HG03432 (cell line): ENCODE data around the gene PTPRU.

Experiments used
- ATAC-seq: cut with Tn5 transposase; IDR thresholded peaks from one replicate; pipeline ENCODE4 v1.9.1; 2021; ENCODE audit warnings: mild to moderate bottlenecking, moderate library complexity; ENCODE audit not compliant: unreplicated experiment

The PTPRU gene

DNA sequence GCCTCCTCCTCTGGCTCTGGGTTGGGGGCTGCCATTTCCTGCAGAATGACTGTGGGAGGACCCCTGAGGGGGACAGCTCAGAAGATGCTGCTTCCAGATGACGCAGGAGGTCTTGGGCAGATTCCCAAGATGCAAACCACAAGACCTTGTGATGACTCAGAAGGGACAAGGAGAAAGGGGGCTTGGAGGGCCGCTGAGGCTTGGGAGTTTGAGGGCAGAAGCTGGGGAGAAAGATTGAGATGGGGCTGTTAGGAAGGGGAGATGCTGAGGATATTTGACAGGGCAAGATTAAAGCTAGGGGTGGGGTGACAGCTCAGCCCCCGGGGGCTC lies 7.5 kb downstream of the PTPRU start:
- ATAC-seq = no peak

GRCh38 chr1:29245261-29245660 lies 8.9 kb downstream of the PTPRU start:
- no peak for ATAC-seq

DNA sequence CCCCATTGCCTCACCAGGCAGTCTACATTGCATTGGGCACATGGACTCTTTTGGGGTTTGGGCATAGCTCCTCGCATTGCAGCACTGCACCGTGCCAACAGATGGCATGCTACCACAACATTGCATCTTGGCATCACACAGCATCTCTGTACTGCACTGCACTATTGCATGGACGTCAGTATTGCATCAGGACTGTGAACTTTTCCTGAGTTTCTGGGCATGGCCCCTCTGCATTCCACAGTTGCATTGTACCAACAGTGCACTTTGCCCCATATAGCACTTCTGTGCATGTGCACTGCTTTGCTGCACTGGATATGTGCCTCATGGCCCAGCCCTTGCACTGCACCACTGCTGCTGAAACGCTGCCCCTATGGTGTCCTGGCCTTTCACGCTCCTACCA lies 9.6 kb downstream of the PTPRU start:
- no peak for ATAC-seq

DNA sequence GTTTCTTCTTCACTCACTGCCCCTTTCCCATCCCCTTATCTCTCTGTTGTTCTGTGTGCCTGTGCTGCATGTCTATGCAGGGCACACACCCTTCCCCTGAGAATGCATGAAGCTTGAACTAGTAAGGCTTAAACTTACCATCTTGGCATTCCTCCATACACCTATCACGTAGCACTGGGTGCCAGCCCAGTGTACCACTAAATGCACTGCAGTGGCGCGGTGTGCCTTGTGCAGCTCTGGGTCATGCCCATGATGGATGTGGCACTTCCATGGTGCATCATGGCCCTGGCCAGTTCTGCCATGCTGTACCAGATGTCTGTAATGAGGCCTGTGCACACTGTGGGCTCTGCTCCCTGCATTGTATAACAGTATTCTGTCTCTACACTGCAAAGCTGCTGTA lies 10.7 kb downstream of the PTPRU start:
- ATAC-seq = no peak

DNA sequence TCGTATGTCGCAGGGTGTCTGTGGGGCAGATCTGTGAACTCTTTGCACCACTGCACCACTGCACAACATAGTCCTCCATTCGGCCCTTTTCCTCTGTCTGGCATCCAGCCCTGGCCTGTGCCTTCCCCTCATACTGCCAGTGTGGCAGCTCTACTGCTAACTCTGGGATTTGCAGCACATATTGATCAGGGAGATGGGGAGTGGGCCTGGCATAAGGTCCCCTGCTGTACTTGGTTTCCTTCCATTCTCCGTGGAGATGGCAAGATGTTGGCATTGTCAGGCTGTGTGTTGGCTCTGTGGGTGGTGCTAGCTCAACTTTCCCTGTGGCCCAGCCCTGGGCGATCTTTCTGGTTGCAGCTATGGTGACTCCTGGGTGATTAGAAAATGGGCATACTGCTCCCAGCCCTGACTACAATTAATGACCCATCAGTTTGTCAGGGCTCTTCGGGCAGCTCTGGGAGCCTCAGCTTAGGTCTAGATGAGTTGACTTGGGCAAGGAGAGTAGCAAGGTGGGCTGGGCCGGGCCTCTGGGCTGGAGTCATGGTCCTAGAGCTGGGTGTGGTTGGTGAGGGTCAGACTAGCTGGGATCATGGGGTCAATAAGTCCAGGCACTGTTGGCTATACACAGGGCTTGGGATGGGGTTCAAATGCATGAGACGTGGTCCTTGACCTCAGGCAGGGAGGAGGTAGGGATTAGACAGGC lies 11.4 kb downstream of the PTPRU start:
- no peak for ATAC-seq

GRCh38 chr1:29248409-29248808 lies 12.1 kb downstream of the PTPRU start:
- no peak for ATAC-seq

DNA sequence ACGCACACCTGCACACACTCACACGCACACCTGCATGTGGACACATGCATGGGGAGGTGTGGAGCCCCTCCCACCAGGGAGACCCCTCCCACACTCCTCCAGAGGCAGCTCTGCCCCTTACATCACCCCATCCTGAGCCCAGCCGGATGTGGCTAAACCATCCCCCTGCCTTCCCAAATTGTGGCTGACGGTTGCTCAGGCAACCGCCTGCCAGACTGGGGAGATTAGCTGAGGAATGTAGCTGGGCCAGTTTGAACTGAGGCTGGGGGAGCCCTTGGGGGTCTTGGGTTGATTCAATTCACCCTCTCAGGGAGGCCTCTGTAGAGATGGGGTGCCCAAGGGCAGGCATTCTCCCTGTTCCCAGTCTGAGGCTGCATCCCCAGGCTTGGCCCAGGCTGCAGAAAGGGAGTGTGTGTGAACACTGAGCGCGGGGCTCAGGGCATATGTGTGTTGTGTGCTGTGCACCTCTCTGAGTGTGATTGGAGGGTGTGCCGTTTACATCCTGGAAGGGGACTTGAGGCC lies 12.9 kb downstream of the PTPRU start:
- no peak for ATAC-seq

DNA sequence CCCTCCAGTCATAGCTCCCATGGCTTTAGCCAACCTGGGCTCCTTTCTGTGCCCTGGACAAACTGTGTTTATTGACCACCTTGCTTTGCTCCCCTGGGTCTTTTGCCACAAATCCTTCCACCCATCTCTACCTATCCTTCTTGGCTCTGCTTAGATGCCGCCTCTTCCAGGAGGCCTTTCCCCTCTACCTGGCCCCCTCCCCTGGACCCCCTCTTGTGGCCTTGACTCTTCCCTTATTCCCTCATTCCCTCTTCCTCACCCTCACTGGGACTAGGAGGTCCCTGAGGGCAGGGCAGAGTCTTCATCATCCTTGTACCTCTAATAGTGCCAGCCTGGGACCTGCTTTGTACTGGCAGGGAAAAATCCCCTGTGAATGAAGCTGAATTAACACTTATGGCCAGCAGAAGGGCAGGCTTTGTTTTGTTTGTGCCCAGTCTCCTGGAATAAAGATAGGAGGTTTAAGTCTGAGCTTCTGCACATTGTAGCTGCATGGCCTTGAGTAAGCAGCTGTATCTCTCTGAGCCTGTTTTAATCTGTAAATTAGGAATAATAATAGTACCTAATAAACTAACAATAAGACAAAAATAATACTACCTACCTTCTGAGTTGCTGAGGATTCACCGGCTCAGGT lies 13.7 kb downstream of the PTPRU start:
- no peak for ATAC-seq

DNA sequence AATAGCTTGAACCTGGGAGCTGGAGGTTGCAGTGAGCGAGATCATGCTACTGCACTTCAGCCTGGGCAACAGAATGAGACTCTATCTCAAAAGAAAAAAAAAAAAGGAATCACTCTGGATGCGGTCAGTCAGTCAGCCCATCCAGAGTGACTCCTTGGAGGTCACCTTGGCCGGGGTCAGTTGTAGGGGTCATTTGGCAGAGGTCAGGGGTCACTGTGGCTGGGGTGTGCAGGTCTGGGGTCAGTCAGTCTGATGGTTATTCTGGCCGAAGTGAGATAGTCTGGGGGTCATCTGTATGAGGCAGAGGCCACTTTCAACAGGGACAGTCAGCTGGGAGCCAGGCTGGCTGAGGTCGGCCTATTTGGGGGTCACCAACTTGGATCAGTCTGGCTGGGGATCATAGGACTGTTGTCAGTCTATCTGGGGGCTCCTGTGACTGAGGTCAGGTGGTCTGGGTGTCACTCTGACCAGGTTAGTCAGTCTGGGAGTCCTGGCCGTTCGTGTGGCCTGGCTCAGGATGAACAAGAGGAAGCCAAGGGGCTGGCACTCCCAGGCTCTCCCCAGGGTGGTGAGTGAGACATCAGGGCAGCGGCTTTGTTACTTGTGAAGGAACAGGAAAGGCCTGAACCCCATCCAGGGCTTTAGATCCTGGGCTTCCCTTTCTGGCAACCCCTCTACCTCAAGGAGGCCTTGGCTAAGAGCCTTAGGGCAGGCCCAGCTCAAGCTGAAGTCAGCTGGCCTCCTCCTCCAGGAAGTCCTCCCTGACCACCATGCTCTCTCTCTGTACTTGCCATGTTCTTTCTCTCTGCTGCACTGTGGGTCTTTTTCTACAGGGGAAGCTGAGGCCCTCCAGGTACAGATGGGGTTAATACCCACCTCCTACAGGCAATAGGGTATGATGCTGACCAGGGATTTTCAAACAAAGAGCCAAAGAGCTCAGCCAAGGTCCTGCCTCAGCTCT lies 15.1 kb downstream of the PTPRU start:
- no peak for ATAC-seq

DNA sequence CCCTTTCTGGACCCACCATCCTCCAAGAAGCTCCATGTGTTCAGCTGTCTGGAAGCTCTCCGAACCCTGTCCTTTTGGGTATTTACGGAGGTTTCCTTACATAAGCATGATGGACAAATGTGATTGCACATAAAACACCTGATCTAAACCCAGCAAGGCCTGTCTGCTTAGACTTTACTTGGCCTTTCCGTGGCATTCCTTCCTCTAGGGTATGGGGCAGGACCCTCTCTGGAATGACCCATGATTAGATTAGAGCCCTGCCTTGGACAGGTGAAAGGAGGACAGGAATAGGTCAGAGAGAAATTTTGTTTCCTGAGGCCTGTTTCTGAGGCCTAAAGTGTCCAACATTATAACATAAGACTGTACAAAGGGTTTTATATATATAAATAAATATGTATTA lies 16.9 kb downstream of the PTPRU start:
- ATAC-seq = no peak

GRCh38 chr1:29254346-29254745 lies 18.0 kb downstream of the PTPRU start:
- ATAC-seq = no peak

DNA sequence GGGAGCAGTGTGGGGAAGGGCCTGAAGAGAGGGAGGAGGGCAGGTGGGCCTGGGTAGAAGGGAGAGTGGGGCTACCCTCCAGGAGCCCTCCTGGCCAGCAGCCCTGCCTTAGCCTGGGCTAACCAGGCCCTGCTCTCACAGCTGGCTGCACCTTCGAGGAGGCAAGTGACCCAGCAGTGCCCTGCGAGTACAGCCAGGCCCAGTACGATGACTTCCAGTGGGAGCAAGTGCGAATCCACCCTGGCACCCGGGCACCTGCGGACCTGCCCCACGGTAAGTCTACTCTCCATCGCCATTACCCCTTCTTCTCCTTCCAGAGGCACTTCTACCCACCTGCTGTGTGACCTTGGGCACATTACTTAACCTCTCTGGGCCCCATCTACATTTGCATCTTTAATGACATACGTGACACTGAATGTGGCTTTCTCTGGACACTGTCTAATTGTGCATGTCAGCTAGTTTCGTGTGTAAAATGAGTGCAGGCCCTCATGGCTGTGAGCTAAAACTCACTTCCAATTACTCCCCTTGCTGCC lies 18.9 kb downstream of the PTPRU start:
- ATAC-seq = no peak

DNA sequence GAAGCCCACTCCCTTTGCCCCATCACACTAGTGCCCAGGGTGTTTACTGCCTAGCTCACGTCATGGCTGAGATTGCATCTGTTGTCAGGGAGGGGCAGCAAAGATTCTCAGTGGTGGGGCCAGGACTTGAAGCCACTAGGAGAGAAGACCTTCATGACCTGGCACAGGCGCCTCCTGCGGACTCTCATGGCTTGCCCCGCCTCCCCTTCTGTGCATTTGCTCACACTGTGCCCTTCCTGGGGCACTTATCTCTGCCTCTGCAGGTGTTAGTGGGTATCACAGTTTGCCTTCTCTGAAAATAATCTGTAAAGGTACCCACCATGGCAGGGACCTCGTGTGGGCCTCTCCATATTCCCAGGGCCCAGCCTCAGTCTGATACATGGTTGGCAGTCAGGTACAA lies 20.1 kb downstream of the PTPRU start:
- no peak for ATAC-seq

- ATAC-seq = no peak
Measured at GRCh38 chr1:29256979-29257804, 20.9 kb downstream of the PTPRU start.

GRCh38 chr1:29258189-29258975 lies 22.1 kb downstream of the PTPRU start:
- ATAC-seq = no peak

GRCh38 chr1:29258976-29259801 lies 22.9 kb downstream of the PTPRU start:
- ATAC-seq = no peak

DNA sequence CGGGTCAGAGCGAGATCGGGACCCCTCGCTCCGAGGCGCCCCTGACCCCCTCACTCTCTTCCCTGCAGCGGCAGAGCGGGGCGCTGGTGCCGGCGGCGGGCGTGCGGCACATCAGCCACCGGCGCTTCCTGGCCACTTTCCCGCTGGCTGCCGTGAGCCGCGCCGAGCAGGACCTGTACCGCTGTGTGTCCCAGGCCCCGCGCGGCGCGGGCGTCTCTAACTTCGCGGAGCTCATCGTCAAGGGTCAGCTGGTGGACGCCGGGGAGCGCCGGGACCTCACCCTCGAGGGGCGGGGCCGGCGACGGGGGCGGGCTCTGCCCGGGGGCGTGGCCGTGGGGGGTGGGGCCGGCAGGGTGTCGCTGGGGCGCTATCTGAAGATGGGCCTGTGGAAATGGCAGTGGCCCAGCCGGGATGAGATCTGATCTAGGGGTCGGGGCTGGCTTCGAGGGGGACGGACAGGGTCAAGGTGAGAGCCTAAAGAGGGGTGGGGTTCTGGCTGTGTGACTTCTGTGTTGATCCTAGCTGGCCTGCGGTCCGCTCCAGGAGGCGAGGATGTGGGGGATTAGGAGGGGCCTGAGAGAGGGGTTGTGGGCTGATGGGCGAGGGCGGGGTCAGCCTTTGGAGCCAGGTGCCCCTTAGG lies 23.6 kb downstream of the PTPRU start:
- no peak for ATAC-seq

- ATAC-seq = no peak
Measured at GRCh38 chr1:29260531-29260930, 24.2 kb downstream of the PTPRU start.
